ENCODE results near the gene RCOR2.

RCOR2 gene

DNA sequence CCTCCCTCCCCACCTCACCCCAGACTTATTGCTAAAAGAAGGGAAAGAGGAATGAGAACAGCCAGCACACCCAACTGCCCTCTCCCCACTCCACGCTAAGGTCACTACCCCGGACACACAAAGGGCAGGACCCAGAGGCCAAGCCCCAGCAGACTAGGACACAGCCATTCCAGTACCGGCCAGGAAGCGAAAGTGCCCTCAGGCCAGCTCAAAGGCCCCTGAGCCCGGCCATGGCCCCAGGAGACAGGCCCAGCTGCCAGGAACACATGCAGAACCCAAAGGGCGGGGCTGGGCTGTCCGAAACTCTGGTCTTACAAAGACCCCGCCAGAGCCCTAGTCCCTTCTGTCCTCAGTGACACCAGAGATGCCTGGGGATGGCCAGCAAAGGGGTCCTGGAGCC is 5.5 kb downstream of the RCOR2 start:
- Histone ChIP-seq H3K9me3 (ENCODE audit: control insufficient read depth, low read length) (no peaks in the 10 kb centered on the region), H3K4me3 (ENCODE audit: low read length) (no peak overlapping the region), H3K9ac (ENCODE audit: low read length) (no peak overlapping the region), H3K36me3 (ENCODE audit: control insufficient read depth, insufficient read depth, low read length) (peaks cover 13% of the 10 kb centered on the region), H3K27me3 (ENCODE audit: control insufficient read depth, insufficient read depth, low read length) (peaks cover 8% of the 10 kb centered on the region), H3K4me1 (ENCODE audit: control insufficient read depth, insufficient read depth, low read length) (peaks cover 8% of the 10 kb centered on the region)

GRCh38 chr11:63910675-63911074 is 6.3 kb downstream of the RCOR2 start:
- peaks cover 13% of the 10 kb centered on the region for H3K36me3 ChIP-seq (ENCODE audit: control insufficient read depth, insufficient read depth, low read length)
- no peak overlapping the region for H3K9ac ChIP-seq (ENCODE audit: low read length)
- no peaks in the 10 kb centered on the region for H3K9me3 ChIP-seq (ENCODE audit: control insufficient read depth, low read length)
- peaks cover 3% of the 10 kb centered on the region for H3K27me3 ChIP-seq (ENCODE audit: control insufficient read depth, insufficient read depth, low read length)
- H3K4me3 ChIP-seq (ENCODE audit: low read length): no peak overlapping the region
- peaks cover under 1% of the 10 kb centered on the region for H3K4me1 ChIP-seq (ENCODE audit: control insufficient read depth, insufficient read depth, low read length)

GRCh38 chr11:63909591-63910506 is 7.1 kb downstream of the RCOR2 start:
- Histone ChIP-seq H3K9me3 (ENCODE audit: control insufficient read depth, low read length) (no peaks in the 10 kb centered on the region), H3K27me3 (ENCODE audit: control insufficient read depth, insufficient read depth, low read length) (no peaks in the 10 kb centered on the region), H3K4me3 (ENCODE audit: low read length) (no peak overlapping the region), H3K4me1 (ENCODE audit: control insufficient read depth, insufficient read depth, low read length) (no peaks in the 10 kb centered on the region), H3K36me3 (ENCODE audit: control insufficient read depth, insufficient read depth, low read length) (peaks cover 13% of the 10 kb centered on the region), H3K9ac (ENCODE audit: low read length) (no peak overlapping the region)

DNA sequence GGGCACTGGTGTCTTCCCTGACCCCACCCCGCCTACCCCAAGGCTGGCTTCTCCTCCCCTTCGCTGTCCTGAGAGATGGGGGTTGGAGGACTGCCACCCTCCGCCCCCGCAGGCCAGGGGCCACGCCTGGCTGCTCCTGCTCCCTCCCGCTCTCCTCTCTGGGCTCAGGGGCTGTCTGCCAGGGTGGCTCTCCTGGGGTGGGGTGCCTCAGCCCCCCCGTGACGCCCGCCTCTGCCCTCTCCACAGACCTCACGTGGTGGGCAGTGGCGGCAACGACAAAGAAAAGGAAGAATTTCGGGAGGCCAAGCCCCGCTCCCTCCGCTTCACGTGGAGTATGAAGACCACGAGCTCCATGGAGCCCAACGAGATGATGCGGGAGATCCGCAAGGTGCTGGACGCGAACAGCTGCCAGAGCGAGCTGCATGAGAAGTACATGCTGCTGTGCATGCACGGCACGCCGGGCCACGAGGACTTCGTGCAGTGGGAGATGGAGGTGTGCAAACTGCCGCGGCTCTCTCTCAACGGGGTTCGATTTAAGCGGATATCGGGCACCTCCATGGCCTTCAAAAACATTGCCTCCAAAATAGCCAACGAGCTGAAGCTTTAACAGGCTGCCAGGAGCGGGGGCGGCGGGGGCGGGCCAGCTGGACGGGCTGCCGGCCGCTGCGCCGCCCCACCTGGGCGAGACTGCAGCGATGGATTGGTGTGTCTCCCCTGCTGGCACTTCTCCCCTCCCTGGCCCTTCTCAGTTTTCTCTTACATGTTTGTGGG is 8.1 kb downstream of the RCOR2 start:
- Histone ChIP-seq H3K36me3 (ENCODE audit: control insufficient read depth, insufficient read depth, low read length) (peaks cover 19% of the 10 kb centered on the region), H3K9me3 (ENCODE audit: control insufficient read depth, low read length) (no peaks in the 10 kb centered on the region), H3K9ac (ENCODE audit: low read length) (no peak overlapping the region), H3K4me3 (ENCODE audit: low read length) (no peak overlapping the region), H3K4me1 (ENCODE audit: control insufficient read depth, insufficient read depth, low read length) (no peaks in the 10 kb centered on the region), H3K27me3 (ENCODE audit: control insufficient read depth, insufficient read depth, low read length) (no peaks in the 10 kb centered on the region)

DNA sequence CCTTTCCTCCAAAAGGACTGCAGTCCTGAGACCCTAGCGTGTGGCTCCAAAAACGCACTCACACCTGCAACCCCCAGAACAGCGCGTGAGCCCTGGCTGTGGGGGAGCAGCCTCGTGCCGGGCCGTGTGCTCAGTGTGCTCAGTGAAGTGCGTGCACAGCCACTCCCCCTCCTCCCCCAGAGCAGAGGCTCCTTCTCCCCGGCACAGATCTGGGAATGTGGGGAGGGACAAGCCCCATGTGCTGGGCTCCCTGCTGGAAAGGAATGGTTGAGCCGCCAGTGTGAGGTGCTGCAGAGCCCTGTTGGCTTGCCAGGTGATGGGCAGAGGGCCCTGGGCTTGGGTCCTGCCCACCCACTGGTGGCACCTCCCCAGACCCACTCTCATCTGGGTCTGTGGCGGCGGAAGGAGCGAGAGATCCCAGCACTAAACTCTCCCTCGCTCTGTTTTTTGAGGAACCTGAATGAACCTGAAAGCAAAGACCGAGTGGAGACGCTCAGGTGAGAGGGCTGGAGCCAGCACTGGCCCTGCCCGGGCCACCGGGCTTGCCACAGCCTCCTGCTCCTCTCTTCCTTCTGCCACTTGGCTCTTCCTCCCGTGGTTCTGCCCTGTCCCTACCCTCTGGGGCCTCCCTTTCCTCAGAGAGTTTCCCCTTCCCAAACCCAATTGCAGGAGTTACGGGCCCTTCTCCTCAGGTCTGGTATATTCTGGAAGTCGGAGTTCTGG is 9.0 kb downstream of the RCOR2 start:
- no peaks in the 10 kb centered on the region for H3K9me3 ChIP-seq (ENCODE audit: control insufficient read depth, low read length)
- H3K4me3 ChIP-seq (ENCODE audit: low read length): no peak overlapping the region
- H3K4me1 ChIP-seq (ENCODE audit: control insufficient read depth, insufficient read depth, low read length): no peaks in the 10 kb centered on the region
- no peaks in the 10 kb centered on the region for H3K27me3 ChIP-seq (ENCODE audit: control insufficient read depth, insufficient read depth, low read length)
- no peak overlapping the region for H3K9ac ChIP-seq (ENCODE audit: low read length)
- peaks cover 27% of the 10 kb centered on the region for H3K36me3 ChIP-seq (ENCODE audit: control insufficient read depth, insufficient read depth, low read length)

GRCh38 chr11:63907063-63907462 is 9.9 kb downstream of the RCOR2 start:
- no peaks in the 10 kb centered on the region for H3K27me3 ChIP-seq (ENCODE audit: control insufficient read depth, insufficient read depth, low read length)
- H3K9me3 ChIP-seq (ENCODE audit: control insufficient read depth, low read length): no peaks in the 10 kb centered on the region
- no peak overlapping the region for H3K9ac ChIP-seq (ENCODE audit: low read length)
- H3K36me3 ChIP-seq (ENCODE audit: control insufficient read depth, insufficient read depth, low read length): peaks cover 35% of the 10 kb centered on the region
- no peaks in the 10 kb centered on the region for H3K4me1 ChIP-seq (ENCODE audit: control insufficient read depth, insufficient read depth, low read length)
- H3K4me3 ChIP-seq (ENCODE audit: low read length): no peak overlapping the region

GRCh38 chr11:63906585-63906984 is 10.4 kb downstream of the RCOR2 start:
- H3K9ac ChIP-seq (ENCODE audit: low read length): no peak overlapping the region
- H3K36me3 ChIP-seq (ENCODE audit: control insufficient read depth, insufficient read depth, low read length): peaks cover 36% of the 10 kb centered on the region
- no peaks in the 10 kb centered on the region for H3K9me3 ChIP-seq (ENCODE audit: control insufficient read depth, low read length)
- no peaks in the 10 kb centered on the region for H3K4me1 ChIP-seq (ENCODE audit: control insufficient read depth, insufficient read depth, low read length)
- no peak overlapping the region for H3K4me3 ChIP-seq (ENCODE audit: low read length)
- H3K27me3 ChIP-seq (ENCODE audit: control insufficient read depth, insufficient read depth, low read length): no peaks in the 10 kb centered on the region

DNA sequence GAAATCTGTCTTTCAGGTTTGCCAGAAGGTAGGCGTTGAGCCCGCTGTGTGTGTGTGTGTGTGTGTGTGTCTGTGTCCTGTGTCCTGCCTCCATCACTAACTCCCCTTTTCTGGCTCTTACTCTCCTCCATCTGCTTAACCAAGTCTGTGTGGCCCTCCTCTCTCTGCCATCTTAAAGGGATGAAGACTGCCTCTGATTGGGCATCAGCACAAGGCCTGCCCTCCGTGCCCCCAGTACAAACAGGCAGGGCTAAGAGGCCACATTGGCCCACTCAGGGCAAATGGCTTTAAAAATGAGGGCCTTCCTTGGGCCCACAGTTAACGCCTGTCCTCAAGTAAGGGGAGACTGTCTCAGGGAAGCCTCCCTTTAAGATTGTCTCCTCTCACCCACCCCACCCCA is 10.9 kb downstream of the RCOR2 start:
- Histone ChIP-seq H3K9ac (ENCODE audit: low read length) (no peak overlapping the region), H3K4me1 (ENCODE audit: control insufficient read depth, insufficient read depth, low read length) (no peaks in the 10 kb centered on the region), H3K4me3 (ENCODE audit: low read length) (no peak overlapping the region), H3K27me3 (ENCODE audit: control insufficient read depth, insufficient read depth, low read length) (no peaks in the 10 kb centered on the region), H3K9me3 (ENCODE audit: control insufficient read depth, low read length) (no peaks in the 10 kb centered on the region), H3K36me3 (ENCODE audit: control insufficient read depth, insufficient read depth, low read length) (peaks cover 36% of the 10 kb centered on the region)

DNA sequence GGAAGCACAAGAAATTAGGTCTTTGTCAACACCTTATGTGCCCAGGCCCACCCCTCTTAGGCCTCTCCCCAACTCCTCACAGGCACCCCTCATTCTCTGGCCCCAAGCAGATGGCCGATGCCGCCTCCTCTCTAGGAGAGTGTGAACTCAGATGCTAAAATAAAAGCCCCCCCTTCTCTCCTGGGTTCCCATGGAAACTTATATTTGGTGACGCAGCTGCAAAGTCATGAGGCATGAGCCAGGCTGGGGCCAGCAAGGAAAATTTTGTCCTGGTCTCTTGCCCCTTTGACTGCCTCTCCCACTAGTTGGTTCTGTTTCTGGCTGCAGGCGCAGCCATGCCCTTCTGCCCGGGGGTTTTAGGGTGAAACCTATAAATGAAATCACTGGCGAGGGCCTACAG is 11.8 kb downstream of the RCOR2 start:
- Histone ChIP-seq H3K4me3 (ENCODE audit: low read length) (no peak overlapping the region), H3K9me3 (ENCODE audit: control insufficient read depth, low read length) (no peaks in the 10 kb centered on the region), H3K27me3 (ENCODE audit: control insufficient read depth, insufficient read depth, low read length) (no peaks in the 10 kb centered on the region), H3K4me1 (ENCODE audit: control insufficient read depth, insufficient read depth, low read length) (no peaks in the 10 kb centered on the region), H3K36me3 (ENCODE audit: control insufficient read depth, insufficient read depth, low read length) (peaks cover 36% of the 10 kb centered on the region), H3K9ac (ENCODE audit: low read length) (no peak overlapping the region)

- H3K27me3 ChIP-seq (ENCODE audit: control insufficient read depth, insufficient read depth, low read length): no peaks in the 10 kb centered on the region
- no peaks in the 10 kb centered on the region for H3K4me1 ChIP-seq (ENCODE audit: control insufficient read depth, insufficient read depth, low read length)
- H3K9ac ChIP-seq (ENCODE audit: low read length): no peak overlapping the region
- H3K9me3 ChIP-seq (ENCODE audit: control insufficient read depth, low read length): no peaks in the 10 kb centered on the region
- peaks cover 36% of the 10 kb centered on the region for H3K36me3 ChIP-seq (ENCODE audit: control insufficient read depth, insufficient read depth, low read length)
- no peak overlapping the region for H3K4me3 ChIP-seq (ENCODE audit: low read length)
Measured at GRCh38 chr11:63904743-63905142, 12.2 kb downstream of the RCOR2 start.

DNA sequence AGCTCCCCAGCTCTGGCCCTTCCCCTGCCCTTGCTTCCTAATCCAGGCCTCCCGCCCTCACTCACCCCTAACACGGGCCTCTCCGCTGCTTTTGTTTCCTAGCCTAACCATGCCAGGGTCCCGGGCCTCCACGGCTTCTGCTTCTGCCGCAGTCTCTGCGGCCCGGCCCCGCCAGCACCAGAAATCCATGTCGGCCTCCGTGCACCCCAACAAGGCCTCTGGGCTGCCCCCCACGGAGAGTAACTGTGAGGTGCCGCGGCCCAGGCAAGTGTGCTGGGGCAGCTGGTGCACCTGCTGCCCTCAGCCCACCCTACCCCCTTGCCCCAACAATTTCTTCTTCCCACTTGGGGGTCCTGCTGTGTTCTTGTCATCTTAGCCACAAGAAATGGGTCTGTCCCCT is 13.1 kb downstream of the RCOR2 start:
- no peaks in the 10 kb centered on the region for H3K4me1 ChIP-seq (ENCODE audit: control insufficient read depth, insufficient read depth, low read length)
- peaks cover 41% of the 10 kb centered on the region for H3K36me3 ChIP-seq (ENCODE audit: control insufficient read depth, insufficient read depth, low read length)
- no peak overlapping the region for H3K4me3 ChIP-seq (ENCODE audit: low read length)
- no peaks in the 10 kb centered on the region for H3K9me3 ChIP-seq (ENCODE audit: control insufficient read depth, low read length)
- no peaks in the 10 kb centered on the region for H3K27me3 ChIP-seq (ENCODE audit: control insufficient read depth, insufficient read depth, low read length)
- H3K9ac ChIP-seq (ENCODE audit: low read length): no peak overlapping the region

DNA sequence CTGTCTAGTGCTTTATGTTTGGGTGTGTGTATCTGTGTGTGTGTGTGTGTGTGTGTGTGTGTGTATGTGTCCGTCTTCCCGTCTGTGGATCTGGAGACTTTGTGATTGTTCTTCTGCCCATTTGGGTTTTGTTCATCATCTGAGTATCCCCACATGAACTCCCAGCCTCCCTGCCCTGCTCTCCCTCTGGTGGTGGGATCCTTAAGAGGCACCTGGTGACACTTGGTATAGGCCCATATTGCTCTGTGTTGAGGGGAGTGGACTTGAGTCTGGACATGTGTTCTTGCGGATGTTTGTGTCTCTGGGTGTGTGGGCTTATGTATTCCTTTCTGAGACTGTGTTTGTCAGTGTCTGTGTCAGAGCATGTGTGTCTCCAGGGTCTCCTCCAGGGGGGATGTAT is 15.3 kb downstream of the RCOR2 start:
- Histone ChIP-seq H3K36me3 (ENCODE audit: control insufficient read depth, insufficient read depth, low read length) (peaks cover 37% of the 10 kb centered on the region), H3K9me3 (ENCODE audit: control insufficient read depth, low read length) (no peaks in the 10 kb centered on the region)

More for the DNA sequence above, 15.3 kb downstream of the RCOR2 start:
- H3K4me3 ChIP-seq (ENCODE audit: low read length): no peak overlapping the region
- H3K27me3 ChIP-seq (ENCODE audit: control insufficient read depth, insufficient read depth, low read length): no peaks in the 10 kb centered on the region
- H3K9ac ChIP-seq (ENCODE audit: low read length): no peak overlapping the region
- no peaks in the 10 kb centered on the region for H3K4me1 ChIP-seq (ENCODE audit: control insufficient read depth, insufficient read depth, low read length)

All from mucosa of stomach (tissue), 1 donor.